GM12801 (cell line): ENCODE data around the gene PTPRD.

Experiments used
- TF ChIP-seq, protein P1 (sequence below): IDR thresholded peaks from one replicate; pipeline ENCODE4 v1.5.1; 2011; ENCODE audit warnings: control low read depth; ENCODE audit not compliant: insufficient read length; ENCODE audit errors: extremely low read depth

PTPRD gene

GRCh38 chr9:9912459-9912858, 700.3 kb downstream of the PTPRD start:
- TF ChIP-seq, protein P1, sequence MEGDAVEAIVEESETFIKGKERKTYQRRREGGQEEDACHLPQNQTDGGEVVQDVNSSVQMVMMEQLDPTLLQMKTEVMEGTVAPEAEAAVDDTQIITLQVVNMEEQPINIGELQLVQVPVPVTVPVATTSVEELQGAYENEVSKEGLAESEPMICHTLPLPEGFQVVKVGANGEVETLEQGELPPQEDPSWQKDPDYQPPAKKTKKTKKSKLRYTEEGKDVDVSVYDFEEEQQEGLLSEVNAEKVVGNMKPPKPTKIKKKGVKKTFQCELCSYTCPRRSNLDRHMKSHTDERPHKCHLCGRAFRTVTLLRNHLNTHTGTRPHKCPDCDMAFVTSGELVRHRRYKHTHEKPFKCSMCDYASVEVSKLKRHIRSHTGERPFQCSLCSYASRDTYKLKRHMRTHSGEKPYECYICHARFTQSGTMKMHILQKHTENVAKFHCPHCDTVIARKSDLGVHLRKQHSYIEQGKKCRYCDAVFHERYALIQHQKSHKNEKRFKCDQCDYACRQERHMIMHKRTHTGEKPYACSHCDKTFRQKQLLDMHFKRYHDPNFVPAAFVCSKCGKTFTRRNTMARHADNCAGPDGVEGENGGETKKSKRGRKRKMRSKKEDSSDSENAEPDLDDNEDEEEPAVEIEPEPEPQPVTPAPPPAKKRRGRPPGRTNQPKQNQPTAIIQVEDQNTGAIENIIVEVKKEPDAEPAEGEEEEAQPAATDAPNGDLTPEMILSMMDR, result no peak

DNA sequence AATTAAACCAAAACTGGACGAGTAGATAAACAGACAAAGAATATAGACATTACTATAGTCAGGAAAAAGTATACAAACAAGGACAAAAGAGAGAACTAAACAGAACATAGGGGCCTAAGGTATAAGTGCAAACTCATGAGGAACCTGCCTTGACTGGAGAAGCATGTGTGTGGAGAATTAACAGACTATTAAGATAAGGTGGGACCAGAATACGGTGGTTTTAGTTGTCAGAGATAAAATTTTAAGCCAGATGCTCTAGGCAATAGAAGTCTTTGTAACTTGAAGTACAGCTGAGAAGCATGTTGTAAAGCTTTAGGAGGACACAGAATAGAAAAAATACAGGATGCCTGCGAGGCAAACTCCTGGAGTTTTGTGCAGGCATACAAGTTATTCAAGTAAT, 707.1 kb downstream of the PTPRD start:
- TF ChIP-seq, protein P1, result no peak

GRCh38 chr9:9904041-9904440, 708.8 kb downstream of the PTPRD start:
- TF ChIP-seq, protein P1, result no peak

- TF ChIP-seq, protein P1, result no peak
These were observed 711.2 kb downstream of the PTPRD start for GRCh38 chr9:9901624-9902023.

- TF ChIP-seq, protein P1, result no peak
These were observed 719.0 kb downstream of the PTPRD start for GRCh38 chr9:9893837-9894236.

DNA sequence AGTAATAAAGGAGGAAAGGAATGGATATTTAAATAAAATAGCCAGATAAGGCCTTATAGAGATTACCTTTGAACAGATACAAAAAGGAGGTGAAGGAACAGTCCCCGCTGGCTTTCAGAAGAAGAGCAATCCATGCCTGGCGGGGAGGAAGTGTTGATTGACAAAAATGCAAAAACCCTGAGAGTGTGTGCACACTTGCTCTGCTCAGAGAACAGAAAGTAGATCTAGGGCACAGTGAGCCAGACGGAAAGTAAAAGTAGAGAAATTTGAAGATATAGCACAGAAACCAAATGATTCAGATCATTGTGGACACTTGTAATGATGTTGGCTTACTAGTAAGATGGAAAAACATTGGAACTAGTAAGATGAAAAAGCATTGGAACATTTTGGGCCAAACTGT, 720.6 kb downstream of the PTPRD start:
- TF ChIP-seq, protein P1, result no peak

DNA sequence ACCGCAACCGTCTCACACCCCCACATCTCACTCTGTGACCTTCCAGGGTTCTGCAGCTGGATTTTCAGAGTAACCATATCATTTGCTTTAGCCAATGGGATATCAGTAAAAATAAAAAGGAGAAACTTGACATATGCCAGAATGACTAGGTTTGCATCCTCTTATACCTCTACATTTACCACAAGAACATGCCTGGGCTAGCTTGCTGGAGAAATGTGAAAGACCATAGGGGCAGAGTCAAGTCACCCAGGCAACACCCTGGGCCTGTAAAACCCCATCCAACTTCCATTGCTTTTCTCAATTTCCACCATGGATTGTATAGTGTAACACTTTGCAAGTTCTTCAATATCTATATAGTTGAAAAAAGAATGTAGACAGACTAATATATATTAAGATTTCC, 731.1 kb downstream of the PTPRD start:
- TF ChIP-seq, protein P1, result no peak

DNA sequence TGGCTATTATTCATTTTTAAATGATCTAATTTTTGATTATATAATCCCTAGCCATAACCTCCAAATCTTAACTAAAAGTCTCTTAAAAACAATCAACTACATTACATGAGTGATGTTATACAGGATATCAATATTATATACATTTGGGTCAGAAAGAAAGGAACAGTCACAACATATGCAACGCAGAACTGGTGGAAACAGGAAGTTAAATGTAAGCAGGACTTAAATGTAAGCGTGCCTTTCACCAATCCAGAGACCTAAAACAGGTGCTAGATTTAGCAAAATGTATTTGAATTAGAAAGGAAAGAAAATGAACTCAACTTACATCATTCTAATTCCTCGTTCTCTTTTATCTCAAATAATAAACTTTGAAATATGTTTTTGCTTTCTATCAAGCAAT, 738.5 kb downstream of the PTPRD start:
- TF ChIP-seq, protein P1, result no peak
